ENCODE measurements around the gene NBAS. TPM values are rescaled to one million over a fixed set of nuclear protein-coding genes. Genes with fewer than 3 reads are reported as not detected.

Gene NBAS
- total and polyA plus RNA-seq, 8 donors: 14.5 to 96.2 (median 41.2) TPM

GRCh38 chr2:15472133-15472532 lies 89.0 kb downstream of the NBAS start:
- DNase-seq: no peak
- H3K27me3 ChIP-seq: no peaks in the 10 kb centered on the region
- no peak overlapping the region for H3K27ac ChIP-seq
- no peaks in the 10 kb centered on the region for H3K9me3 ChIP-seq
- H3K36me3 ChIP-seq: peaks cover 25 to 89% (median 80%) of the 10 kb centered on the region in 4 donors
- intact Hi-C loops (cut with DNase I; ENCODE audit: low total_unique reads): no loop called here
- H3K4me3 ChIP-seq: no peak overlapping the region
- H3K4me1 ChIP-seq: no peaks in the 10 kb centered on the region
- TF ChIP-seq POLR2A (IDR thresholded peaks at IDR 0.05) (no peak), EP300 (IDR thresholded peaks at IDR 0.05) (no peak), POLR2AphosphoS5 (IDR thresholded peaks at IDR 0.05) (no peak)
- TF ChIP-seq, protein P1, sequence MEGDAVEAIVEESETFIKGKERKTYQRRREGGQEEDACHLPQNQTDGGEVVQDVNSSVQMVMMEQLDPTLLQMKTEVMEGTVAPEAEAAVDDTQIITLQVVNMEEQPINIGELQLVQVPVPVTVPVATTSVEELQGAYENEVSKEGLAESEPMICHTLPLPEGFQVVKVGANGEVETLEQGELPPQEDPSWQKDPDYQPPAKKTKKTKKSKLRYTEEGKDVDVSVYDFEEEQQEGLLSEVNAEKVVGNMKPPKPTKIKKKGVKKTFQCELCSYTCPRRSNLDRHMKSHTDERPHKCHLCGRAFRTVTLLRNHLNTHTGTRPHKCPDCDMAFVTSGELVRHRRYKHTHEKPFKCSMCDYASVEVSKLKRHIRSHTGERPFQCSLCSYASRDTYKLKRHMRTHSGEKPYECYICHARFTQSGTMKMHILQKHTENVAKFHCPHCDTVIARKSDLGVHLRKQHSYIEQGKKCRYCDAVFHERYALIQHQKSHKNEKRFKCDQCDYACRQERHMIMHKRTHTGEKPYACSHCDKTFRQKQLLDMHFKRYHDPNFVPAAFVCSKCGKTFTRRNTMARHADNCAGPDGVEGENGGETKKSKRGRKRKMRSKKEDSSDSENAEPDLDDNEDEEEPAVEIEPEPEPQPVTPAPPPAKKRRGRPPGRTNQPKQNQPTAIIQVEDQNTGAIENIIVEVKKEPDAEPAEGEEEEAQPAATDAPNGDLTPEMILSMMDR (IDR thresholded peaks at IDR 0.05): no peak
- WGBS, 5 donors: 84 to 98% (median 86%) methylated on average over 3 of the region's 3 CpGs

- H3K27ac ChIP-seq: no peak overlapping the region
- no peak for DNase-seq
- no peak overlapping the region for H3K4me3 ChIP-seq
- H3K9me3 ChIP-seq: no peaks in the 10 kb centered on the region
- no peaks in the 10 kb centered on the region for H3K27me3 ChIP-seq
- intact Hi-C loops (cut with DNase I; ENCODE audit: low total_unique reads): no loop called here
- TF ChIP-seq, protein P1 (IDR thresholded peaks at IDR 0.05): no peak
- TF ChIP-seq EP300 (IDR thresholded peaks at IDR 0.05) (no peak), POLR2AphosphoS5 (IDR thresholded peaks at IDR 0.05) (no peak), POLR2A (IDR thresholded peaks at IDR 0.05) (no peak)
- H3K36me3 ChIP-seq: peaks cover 27 to 94% (median 80%) of the 10 kb centered on the region in 4 donors
- WGBS, 5 donors: 86 to 96% (median 93%) methylated on average over 2 of the region's 2 CpGs
- no peaks in the 10 kb centered on the region for H3K4me1 ChIP-seq
Observed at GRCh38 chr2:15471606-15472005, 89.5 kb downstream of the NBAS start.

GRCh38 chr2:15460112-15460620 lies 101.0 kb downstream of the NBAS start:
- Histone ChIP-seq H3K27me3 (no peaks in the 10 kb centered on the region), H3K9me3 (no peaks in the 10 kb centered on the region), H3K36me3 (peaks cover 7 to 84% (median 77%) of the 10 kb centered on the region in 4 donors), H3K4me3 (no peak overlapping the region), H3K27ac (no peak overlapping the region), H3K4me1 (peaks cover 0 to 10% (median 2%) of the 10 kb centered on the region in 4 donors)
- no peak for DNase-seq
- 92 to 100% (median 95%) methylated on average over 1 of the region's 1 CpG for WGBS, 5 donors
- intact Hi-C loops (cut with DNase I; ENCODE audit: low total_unique reads): no loop called here
- no peak for TF ChIP-seq POLR2AphosphoS5 (IDR thresholded peaks at IDR 0.05)
- TF ChIP-seq POLR2A (IDR thresholded peaks at IDR 0.05): no peak
- TF ChIP-seq, protein P1 (IDR thresholded peaks at IDR 0.05): no peak
- no peak for TF ChIP-seq EP300 (IDR thresholded peaks at IDR 0.05)

GRCh38 chr2:15458277-15458676 lies 102.9 kb downstream of the NBAS start:
- Histone ChIP-seq H3K4me3 (no peak overlapping the region), H3K9me3 (no peaks in the 10 kb centered on the region), H3K36me3 (peaks cover 7 to 81% (median 72%) of the 10 kb centered on the region in 4 donors), H3K4me1 (peaks cover 0 to 10% (median 2%) of the 10 kb centered on the region in 4 donors), H3K27me3 (no peaks in the 10 kb centered on the region), H3K27ac (no peak overlapping the region)
- no peak for DNase-seq
- TF ChIP-seq, protein P1 (IDR thresholded peaks at IDR 0.05): no peak
- TF ChIP-seq POLR2A (IDR thresholded peaks at IDR 0.05): no peak
- TF ChIP-seq POLR2AphosphoS5 (IDR thresholded peaks at IDR 0.05): no peak
- no peak for TF ChIP-seq EP300 (IDR thresholded peaks at IDR 0.05)
- intact Hi-C loops (cut with DNase I; ENCODE audit: low total_unique reads): no loop called here
- 91 to 100% (median 95%) methylated on average over 2 of the region's 2 CpGs for WGBS, 5 donors
